Measurements from ENCODE around the gene JAZF1.

Gene JAZF1

DNA sequence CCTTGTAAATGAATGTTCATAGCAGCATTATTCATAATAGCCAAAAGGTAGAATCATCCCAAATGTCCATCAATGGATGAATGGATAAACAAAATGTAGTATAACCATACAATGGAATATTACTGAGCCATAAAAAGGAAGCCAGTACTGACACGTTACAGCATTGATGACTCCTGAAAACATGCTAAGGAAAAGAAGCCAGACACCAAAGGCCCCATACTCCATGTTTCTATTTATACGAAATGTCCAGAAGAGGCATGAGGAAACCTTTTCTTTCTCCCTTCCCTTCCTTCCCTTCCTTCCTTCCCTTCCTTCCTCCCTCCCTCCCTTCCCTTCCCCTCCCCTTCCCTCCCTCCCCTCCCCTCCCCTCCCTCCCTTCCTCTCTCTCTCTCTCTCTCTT, 131.9 kb downstream of the JAZF1 start:
- no peak overlapping the region for H3K27ac ChIP-seq
- no peak for TF ChIP-seq ZFX (IDR thresholded peaks at IDR 0.05; ENCODE audit: borderline replicate concordance)
- TF ChIP-seq, protein P1, sequence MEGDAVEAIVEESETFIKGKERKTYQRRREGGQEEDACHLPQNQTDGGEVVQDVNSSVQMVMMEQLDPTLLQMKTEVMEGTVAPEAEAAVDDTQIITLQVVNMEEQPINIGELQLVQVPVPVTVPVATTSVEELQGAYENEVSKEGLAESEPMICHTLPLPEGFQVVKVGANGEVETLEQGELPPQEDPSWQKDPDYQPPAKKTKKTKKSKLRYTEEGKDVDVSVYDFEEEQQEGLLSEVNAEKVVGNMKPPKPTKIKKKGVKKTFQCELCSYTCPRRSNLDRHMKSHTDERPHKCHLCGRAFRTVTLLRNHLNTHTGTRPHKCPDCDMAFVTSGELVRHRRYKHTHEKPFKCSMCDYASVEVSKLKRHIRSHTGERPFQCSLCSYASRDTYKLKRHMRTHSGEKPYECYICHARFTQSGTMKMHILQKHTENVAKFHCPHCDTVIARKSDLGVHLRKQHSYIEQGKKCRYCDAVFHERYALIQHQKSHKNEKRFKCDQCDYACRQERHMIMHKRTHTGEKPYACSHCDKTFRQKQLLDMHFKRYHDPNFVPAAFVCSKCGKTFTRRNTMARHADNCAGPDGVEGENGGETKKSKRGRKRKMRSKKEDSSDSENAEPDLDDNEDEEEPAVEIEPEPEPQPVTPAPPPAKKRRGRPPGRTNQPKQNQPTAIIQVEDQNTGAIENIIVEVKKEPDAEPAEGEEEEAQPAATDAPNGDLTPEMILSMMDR (IDR thresholded peaks at IDR 0.05): no peak

DNA sequence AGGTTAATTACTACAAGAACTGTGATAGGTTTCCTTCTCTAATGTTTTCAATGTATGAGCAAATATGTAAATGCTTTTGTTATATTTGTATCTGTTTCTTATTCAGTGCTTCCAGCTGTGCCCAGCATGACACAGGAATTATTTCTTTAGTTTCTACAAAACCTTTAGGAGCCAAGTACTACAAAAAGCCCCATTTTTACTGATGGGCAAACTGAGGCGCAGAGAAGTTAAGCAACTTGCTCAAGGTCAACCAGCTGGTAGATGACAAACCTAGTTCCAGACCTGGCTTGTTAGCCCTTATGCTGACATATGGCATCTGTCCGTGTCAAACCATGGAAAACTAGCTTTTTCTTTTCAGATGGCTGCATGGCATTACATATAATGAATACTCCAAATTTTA, 134.6 kb downstream of the JAZF1 start:
- H3K27ac ChIP-seq: no peak overlapping the region
- TF ChIP-seq, protein P1 (IDR thresholded peaks at IDR 0.05): no peak
- TF ChIP-seq ZFX (IDR thresholded peaks at IDR 0.05; ENCODE audit: borderline replicate concordance): no peak

DNA sequence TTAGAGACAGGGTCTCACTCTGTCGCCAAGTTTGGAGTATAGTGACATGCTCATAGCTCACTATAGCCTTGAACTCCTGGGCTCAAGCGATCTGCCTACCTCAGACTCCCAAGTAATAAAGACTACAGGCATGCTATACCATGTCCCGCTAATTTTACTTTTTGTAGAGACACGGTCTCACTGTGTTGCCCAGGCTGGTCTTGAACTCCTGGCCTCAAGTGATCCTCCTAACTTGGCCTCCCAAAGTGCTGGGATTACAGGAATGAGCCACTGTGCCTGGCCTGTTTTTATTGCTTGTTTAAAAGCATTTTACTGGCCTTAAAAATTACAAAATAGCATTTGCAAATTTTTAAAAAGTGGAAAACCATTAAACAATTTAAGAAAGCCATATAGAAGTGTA, 135.0 kb downstream of the JAZF1 start:
- no peak for TF ChIP-seq ZFX (IDR thresholded peaks at IDR 0.05; ENCODE audit: borderline replicate concordance)
- TF ChIP-seq, protein P1 (IDR thresholded peaks at IDR 0.05): no peak
- H3K27ac ChIP-seq: no peak overlapping the region

DNA sequence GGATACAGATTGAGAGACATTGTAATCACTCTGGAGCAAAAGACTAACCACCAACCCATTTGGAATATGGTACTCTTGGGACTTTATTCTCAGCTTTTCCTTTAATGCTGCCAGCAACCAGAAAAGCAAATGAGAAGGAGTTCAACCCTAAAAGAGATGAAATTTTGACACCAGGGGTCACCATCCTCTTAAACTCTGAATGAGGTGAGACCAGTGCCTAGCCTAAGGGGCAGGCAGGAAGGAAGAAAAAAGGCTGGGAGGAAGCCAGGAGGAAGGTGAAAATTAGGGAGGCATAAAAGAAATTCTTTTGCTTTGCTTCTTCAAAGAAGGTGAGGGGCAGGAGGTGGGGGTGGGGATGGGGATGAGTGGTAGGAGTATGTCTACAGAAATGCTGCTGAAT, 135.8 kb downstream of the JAZF1 start:
- TF ChIP-seq, protein P1 (IDR thresholded peaks at IDR 0.05): no peak
- H3K27ac ChIP-seq: no peak overlapping the region

DNA sequence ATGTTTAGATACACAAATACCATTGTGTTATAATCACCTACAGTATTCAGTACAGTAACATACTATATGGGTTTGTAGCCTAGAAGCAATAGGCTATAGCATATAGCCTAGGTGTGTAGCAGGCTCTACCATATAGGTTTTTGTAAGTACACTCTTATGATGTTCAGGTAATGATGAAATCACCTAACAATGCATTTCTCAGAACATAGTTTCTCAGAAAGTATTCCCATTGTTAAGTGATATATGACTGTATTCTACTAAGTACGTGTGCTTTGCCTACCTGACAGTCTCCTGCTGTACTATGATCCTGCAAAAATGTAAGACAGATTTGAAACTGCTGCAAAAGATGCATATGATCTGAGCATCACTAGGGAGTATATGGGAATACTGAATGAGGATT, 137.9 kb downstream of the JAZF1 start:
- no peak overlapping the region for H3K27ac ChIP-seq
- TF ChIP-seq, protein P1 (IDR thresholded peaks at IDR 0.05): no peak
- no peak for TF ChIP-seq ZFX (IDR thresholded peaks at IDR 0.05; ENCODE audit: borderline replicate concordance)

DNA sequence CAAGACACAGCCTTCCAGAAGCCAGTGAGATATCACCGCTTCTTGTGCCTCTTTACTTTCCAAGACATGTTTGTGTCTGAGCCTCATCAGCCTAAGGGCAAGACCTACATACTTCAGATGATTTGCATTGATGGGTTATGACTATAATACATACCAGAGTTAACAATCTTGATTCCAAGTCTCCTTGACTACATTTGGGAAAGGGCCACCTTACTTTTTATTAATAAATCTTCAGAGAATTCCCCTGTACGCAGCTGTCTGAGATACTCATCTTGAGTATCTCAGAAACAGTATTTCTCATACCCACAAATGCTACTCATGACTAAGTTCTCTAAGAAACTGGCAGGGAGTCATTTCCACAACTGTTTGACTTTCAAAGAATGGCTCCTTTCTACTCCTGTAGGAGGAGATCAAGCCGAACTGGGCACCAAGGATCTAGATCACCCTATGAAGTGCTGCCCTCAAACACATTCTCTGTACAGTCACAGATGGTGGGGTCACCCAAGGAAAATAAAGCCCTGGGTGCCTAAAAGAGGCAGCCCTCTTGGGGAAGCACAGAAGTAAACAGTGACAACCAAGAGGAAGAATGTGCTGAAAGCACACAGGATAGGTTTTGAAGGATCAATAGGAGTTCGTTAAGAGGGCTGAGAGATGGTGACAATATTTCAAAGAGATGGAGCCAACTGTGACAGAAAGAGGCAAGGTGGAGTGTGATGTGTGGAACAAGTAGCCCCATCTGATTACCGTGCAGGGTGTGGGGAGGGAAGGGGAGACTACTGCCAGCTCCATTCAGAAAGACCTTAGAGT, 138.9 kb downstream of the JAZF1 start:
- H3K27ac ChIP-seq: no peak overlapping the region
- TF ChIP-seq, protein P1 (IDR thresholded peaks at IDR 0.05): no peak
- no peak for TF ChIP-seq ZFX (IDR thresholded peaks at IDR 0.05; ENCODE audit: borderline replicate concordance)

DNA sequence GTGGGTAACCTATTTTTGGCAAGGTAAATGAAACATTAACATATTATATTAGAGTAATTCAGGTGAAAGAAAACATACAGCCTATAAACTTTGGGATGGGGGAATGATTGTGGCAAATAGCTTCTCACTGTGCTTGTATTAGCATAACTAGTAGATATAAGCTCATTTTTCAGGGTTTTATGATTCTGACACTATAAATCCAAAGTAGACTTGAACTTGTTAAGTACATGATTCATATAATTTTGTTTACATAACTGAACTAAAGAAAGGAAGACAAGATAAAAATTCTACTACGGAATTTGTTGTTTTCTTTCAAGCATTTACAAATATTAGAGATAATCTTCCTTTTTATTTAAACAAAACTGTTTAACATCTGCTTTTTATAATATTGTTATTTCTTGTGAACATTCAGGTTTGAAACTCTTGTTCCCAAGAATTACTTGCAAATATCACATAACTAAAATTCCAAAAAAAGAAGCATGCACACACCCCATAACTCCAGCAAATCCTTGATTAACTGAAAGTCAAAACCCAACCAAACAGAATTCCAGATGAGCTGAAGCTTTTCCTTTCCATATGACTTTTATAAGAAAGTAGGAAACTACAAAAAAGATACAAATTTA, 142.3 kb downstream of the JAZF1 start:
- TF ChIP-seq ZFX (IDR thresholded peaks at IDR 0.05; ENCODE audit: borderline replicate concordance): no peak
- TF ChIP-seq, protein P1 (IDR thresholded peaks at IDR 0.05): no peak
- H3K27ac ChIP-seq: no peak overlapping the region

All from 22Rv1 (cell line).